C4-2B (cell line): Measurements from ENCODE around the gene ANOS1.

Source experiments
- CTCF ChIP-seq: fragments of 450-650 bp; conservative IDR thresholded peaks from 2 replicates; pipeline ENCODE4 v1.5.1; 2017; ENCODE audit warnings: mild to moderate bottlenecking
- ZFX ChIP-seq: fragments of 450-650 bp; IDR thresholded peaks from 2 replicates; pipeline ENCODE4 v1.6.1; 2017

GRCh38 chrX:8565729-8566128, 166.2 kb downstream of the ANOS1 start:
- TF ChIP-seq ZFX, result no peak
- TF ChIP-seq CTCF, result no peak
